Measurements from ENCODE around the gene PI3. TPM values are rescaled to one million over a fixed set of nuclear protein-coding genes. Genes with fewer than 3 reads are reported as not detected.
"Not testable (repeated sequence)": the region's sequence is repeated elsewhere in the genome, so short reads cannot be mapped to it uniquely, and the experiment has no call there.

PI3 gene, protein sequence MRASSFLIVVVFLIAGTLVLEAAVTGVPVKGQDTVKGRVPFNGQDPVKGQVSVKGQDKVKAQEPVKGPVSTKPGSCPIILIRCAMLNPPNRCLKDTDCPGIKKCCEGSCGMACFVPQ
- total RNA-seq: not detected

- Mint-ChIP-seq H3K4me3 (no peak within 1 kb of the TSS), H3K4me1 (ENCODE audit: low read depth) (no peaks in the 10 kb centered on the region), H3K27me3 (peaks cover 3% of the 10 kb centered on the region), H3K9me3 (no peaks in the 10 kb centered on the region), H3K27ac (no peak within 1 kb of the TSS), H3K36me3 (ENCODE audit: low read depth) (no peaks in the 10 kb centered on the region)
- TF ChIP-seq CTCF (IDR thresholded peaks at IDR 0.05): no peak
- DNase-seq (no peak), ATAC-seq (no peak)
- ChIA-PET POLR2A (no interaction called here), CTCF (no interaction called here)
- intact Hi-C loops (cut with micrococcal nuclease): no loop called here
Measured at GRCh38 chr20:45174434-45175364, at the start of gene PI3. Gene PI3, plus strand, starts transcription at chr20:45174902. Its CDS starts 21 bp downstream, at chr20:45174923.

GRCh38 chr20:45128099-45128498, 46.6 kb upstream of the PI3 start:
- Mint-ChIP-seq H3K27me3 (peaks cover 23% of the 10 kb centered on the region), H3K36me3 (ENCODE audit: low read depth) (no peaks in the 10 kb centered on the region), H3K9me3 (no peaks in the 10 kb centered on the region), H3K4me3 (no peak overlapping the region), H3K27ac (no peak overlapping the region), H3K4me1 (ENCODE audit: low read depth) (no peaks in the 10 kb centered on the region)
- DNase-seq: no peak
- ATAC-seq: no peak
- TF ChIP-seq CTCF (IDR thresholded peaks at IDR 0.05): no peak
- intact Hi-C loops (cut with micrococcal nuclease): no loop called here
- ChIA-PET CTCF (interaction anchor here (1.2 to 1.6 kb wide), 2 partner anchors 10 to 17 kb away, joined by 3 to 6 read pairs; no protein-coding TSS in a partner anchor), POLR2A (no interaction called here)

DNA sequence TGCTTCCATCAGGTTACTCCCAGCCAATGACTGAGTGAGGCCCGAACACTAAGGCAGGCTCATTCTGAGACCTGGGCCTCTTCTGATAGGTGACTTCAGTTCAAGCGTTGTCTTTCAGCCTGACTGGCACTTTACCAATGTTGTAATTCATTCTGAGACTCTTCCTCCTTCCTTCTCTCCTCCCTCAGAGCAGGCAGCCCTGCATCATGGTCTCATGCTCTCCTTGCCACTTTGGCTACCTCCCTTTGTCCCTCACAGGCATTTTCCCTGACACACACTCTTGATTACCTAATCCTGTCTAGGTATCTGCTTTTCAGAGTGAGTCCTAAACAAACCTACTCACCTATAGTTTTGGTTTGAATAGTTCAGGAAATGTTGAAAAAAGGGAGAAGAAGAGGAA, 37.8 kb upstream of the PI3 start:
- ChIA-PET CTCF (interaction anchor here (0.7 kb wide), 1 partner anchor 17 kb away, joined by 4 read pairs; no protein-coding TSS in a partner anchor), POLR2A (no interaction called here)
- no peak for ATAC-seq
- H3K4me1 Mint-ChIP-seq (ENCODE audit: low read depth): no peaks in the 10 kb centered on the region
- peaks cover 8% of the 10 kb centered on the region for H3K27me3 Mint-ChIP-seq
- intact Hi-C loops (cut with micrococcal nuclease): loop anchor here (5.0 kb wide), 1 partner anchor 155 kb away; no protein-coding TSS in a partner anchor
- H3K9me3 Mint-ChIP-seq: no peaks in the 10 kb centered on the region
- no peak for DNase-seq
- H3K4me3 Mint-ChIP-seq: no peak overlapping the region
- no peak for TF ChIP-seq CTCF (IDR thresholded peaks at IDR 0.05)
- H3K36me3 Mint-ChIP-seq (ENCODE audit: low read depth): no peaks in the 10 kb centered on the region
- no peak overlapping the region for H3K27ac Mint-ChIP-seq

DNA sequence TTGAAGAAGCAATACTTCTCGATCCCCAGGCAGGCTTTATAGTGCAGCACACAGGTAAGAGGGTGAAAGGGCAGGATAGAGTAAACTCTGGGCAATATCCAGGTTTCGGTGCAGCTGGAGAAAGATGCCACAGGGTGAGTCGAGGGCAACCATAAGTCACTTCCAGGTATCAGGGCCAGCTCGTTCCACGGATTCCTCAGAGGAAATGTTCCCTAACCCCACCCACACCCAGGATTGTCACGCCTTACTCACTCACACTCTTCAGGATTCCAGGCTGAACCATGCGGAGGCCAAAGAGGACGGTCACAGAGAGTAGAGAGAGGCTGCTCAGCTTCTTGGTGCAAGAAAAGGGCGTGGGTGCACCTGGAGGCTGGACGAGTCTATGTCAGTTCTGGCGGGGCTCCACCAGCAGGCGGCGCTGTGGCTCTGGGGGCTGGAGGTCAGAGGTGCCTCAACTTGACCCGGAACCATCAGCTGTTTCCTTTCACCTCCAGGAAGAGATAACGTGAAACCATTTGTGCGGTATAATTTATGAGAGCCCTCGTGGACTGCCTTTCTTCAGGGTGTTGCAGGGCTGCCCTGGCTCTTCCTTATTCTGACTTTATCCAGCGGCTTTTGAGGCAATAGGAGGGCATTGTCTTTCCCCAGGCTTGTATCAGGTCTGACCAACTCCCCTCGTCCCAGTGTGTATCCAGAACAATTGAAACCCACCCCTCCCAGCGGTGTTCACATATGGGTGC, 36.0 kb upstream of the PI3 start:
- peak; percentile 82 for TF ChIP-seq CTCF (IDR thresholded peaks at IDR 0.05)

DNA sequence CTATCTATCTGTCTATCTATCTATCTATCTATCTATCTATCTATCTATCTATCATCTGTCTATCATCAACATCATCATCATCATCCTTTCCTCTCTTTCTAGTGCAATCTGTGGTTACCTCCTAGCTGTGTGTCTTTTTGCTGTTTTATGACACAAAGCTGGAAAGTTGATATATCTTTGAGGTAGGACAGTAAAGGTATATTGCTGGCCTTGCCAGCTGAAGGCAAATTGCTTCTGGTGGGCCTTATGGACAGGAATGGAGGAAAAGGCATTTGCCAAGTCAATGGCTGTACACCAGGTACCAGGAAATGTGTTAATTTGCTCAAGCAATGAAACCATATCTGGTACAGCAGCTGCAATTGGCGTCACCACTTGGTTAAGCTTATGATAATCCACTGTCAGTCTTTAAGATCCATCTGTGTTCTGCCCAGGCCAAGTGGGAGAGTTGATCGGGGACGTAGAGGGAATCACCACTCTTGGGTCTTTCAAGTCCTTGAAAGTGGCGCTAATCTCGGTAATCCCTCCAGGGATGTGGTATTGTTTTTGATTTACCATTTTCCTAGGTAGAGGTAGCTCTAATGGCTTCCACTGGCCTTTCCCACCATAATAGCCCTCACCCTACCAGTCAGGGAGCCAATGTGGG, 34.8 kb upstream of the PI3 start:
- ChIA-PET POLR2A (interaction anchor here (0.6 kb wide), 1 partner anchor 116 kb away, joined by 3 read pairs; no protein-coding TSS in a partner anchor), CTCF (interaction anchor here (0.9 to 4.7 kb wide), 29 partner anchors 10 to 631 kb away, joined by 3 to 79 read pairs (median 6); partner anchors contain the start of genes RBPJL, SEMG1 and WFDC10A)
- not testable (repeated sequence) for H3K27ac Mint-ChIP-seq; H3K4me3 Mint-ChIP-seq; H3K4me1 Mint-ChIP-seq (ENCODE audit: low read depth); ATAC-seq; H3K9me3 Mint-ChIP-seq; H3K36me3 Mint-ChIP-seq (ENCODE audit: low read depth); DNase-seq; H3K27me3 Mint-ChIP-seq
- intact Hi-C loops (cut with micrococcal nuclease): loop anchor here (5.0 kb wide), 1 partner anchor 152 kb away; no protein-coding TSS in a partner anchor

More for the DNA sequence above, 36.0 kb upstream of the PI3 start:
- Mint-ChIP-seq H3K27ac (no peak overlapping the region), H3K27me3 (peaks cover 5% of the 10 kb centered on the region), H3K4me1 (ENCODE audit: low read depth) (no peaks in the 10 kb centered on the region), H3K9me3 (no peaks in the 10 kb centered on the region), H3K36me3 (ENCODE audit: low read depth) (no peaks in the 10 kb centered on the region), H3K4me3 (no peak overlapping the region)
- CTCF ChIA-PET: interaction anchor here (0.7 to 4.7 kb wide), 50 partner anchors 8 to 632 kb away, joined by 3 to 79 read pairs (median 4); partner anchors contain the start of genes RBPJL, SEMG1, SLPI and WFDC10A
- DNase-seq (peak; percentile 89), ATAC-seq (peak; percentile 85)
- POLR2A ChIA-PET: interaction anchor here (0.6 to 0.9 kb wide), 2 partner anchors 54 to 155 kb away, joined by 3 read pairs; no protein-coding TSS in a partner anchor
- intact Hi-C loops (cut with micrococcal nuclease): loop anchor here (5.0 kb wide), 1 partner anchor 154 kb away; no protein-coding TSS in a partner anchor

All from activated CD8-positive, alpha-beta T cell treated with anti-CD3 and anti-CD28 coated beads for 36 hours (primary cell).